Kidney tubule cell (primary cell): ENCODE results near the gene MACROH2A1.

ENCODE experiments used
- DNase-seq: peaks from one replicate; pipeline ENCODE4 v3.0.0-alpha.2; 2018; ENCODE audit warnings: low spot score

Gene MACROH2A1

DNA sequence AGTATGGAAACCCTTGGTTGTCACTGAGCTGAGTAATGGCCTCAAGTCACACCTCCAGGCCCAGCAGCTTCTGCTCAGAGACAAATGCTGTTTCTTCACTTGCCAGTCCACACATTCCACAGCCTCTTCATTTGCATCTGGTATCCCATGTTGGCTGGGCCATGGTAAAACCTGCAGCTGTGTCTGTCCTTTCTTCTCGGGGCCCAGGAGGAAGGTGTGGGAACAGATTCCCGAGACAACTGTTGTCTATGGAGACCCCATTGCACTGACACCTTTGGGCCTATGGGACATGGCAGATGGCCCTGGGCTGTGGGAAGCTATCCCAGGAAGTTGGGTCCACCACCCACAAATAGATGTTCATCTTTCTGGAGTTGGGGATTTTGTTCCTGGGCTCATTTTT, 85.1 kb downstream of the MACROH2A1 start:
- no peak for DNase-seq

DNA sequence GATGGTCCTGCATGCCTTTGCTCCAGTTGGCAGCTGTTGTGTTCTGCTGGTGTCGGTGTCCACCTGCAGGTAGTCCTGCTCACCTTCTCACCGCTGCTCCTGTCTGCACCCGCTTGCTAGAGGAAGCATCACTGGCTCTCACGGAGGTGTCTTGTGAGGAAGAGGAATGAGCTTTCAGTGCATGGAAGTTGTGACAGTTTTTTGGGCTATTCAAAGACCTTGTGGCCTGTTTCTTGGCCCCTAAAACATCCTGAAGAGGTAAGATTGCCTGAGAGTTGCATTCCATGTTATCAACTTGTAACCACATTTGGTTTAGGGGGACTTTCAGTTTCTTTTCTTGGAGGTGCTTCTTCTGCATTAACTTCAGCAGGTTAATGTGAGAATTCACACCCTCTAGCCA, 85.6 kb downstream of the MACROH2A1 start:
- DNase-seq: no peak

DNA sequence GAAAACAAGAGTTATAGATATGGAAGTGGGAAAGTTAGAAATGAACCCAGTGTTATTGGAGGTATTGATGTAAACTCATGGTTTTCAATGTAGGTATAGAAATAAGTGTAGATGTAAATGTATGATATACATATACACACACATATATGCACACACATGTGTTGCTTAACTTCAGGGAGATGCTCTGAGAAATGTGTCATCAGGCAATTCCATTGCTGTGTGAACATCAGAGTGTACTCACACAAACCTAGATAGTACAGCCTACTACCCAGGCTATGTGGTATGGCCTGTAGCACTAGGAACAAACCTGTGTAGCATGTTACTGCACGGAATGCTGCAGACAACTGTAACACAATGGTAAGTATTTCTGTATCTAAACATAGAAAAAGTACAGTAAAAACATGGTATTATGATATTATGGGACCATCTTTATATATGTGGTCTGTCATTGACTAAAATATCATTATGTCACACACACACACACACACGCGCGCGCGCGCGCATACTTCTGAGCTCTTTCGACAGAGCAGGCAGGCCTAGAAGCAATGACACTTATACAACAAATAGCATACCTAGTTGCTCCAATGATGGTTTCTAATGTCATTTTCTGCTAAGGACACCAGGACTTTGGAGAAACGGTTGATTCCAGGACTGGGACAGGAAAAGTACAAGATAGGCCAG, 86.6 kb downstream of the MACROH2A1 start:
- no peak for DNase-seq

DNA sequence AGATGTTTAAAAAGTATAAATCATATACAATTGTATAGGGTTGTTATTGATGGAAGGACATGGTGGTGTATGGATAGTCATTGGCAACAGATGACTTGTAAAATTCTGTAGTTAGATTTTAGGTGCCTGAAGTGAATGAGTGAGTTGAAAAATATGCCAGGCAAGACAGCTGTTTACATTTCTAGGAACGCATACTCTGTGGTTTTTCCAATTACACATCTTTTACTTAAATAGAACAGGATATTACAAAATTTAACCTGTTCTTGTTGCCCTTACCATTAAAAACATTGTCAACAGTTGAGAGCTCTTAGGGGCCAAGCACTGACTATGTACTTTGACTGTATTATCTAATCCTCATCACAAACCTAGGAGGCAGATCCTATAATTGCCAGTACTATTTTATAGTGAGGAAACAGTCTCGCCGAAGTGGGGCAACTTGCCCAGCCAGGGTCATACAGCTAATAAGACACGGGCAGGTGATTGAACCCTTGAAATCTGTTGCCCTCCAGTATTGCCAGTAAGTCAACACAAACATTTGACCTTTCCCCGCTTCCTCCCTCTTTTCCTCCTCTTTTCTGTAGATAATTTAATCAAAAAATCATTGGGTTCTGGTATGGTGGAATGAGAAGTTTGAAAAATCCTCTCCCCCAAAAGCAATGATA, 88.6 kb downstream of the MACROH2A1 start:
- DNase-seq: no peak

DNA sequence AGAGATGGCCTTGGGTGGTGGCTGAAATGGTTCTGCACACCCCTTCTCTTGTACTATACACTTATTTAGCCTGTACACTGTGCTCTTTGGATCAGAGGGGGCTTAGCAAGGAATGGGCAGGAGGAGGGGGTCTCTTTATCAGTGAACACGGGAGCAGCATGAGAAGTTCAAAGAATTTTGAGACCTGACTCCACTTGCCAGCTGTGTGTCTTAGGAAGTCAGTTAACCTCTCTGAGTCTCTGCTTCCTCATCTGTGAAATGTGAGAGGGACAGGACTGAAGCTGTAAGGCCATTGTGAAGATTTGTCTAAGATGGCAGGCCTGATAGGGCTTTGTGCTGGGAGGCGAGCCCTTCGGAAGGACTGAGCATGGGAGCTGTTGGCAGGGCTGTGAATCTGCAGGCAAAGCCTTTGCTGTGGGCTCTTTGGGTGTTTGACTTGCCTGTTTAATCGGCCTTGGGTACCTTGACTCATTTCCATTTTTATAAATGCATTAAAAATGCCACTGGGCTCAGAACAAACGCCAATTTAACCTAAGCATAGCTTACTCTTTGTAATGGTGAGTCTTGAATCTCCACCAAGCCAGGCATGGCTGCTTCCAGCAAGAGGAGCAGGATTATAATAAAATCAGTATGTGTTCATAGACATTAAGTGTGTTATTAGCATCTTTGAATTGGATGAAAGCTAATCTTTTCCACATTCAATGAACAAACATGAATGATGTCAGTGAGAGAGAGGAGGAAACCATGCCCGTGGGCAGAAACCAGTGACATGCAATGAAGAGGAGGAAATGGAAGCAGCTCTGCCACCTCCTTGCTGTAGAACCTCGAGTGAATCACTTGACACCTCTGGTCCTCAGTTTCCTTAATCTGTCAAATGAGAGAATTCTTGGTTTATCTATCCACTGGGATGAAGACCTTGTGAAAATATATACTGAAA, 89.4 kb downstream of the MACROH2A1 start:
- DNase-seq: no peak

DNA sequence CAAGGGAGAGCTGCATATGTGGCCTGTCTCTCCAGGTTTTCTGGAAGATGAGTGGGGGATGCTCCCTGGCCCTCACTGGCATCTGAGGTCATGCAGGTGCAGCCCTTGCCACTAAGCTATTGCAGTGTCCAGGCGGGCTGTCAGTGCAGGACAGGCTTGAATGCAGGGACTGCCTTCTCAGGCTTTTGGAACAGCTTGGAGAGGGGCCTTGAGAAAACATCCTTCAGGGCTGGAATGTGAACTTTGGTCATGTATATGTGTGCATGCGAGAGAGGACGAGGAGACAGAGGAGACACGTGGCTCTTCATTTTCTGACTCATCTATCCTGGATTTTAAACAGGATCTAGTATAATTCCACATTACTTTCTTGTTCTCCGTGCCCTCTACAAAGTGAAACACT, 90.3 kb downstream of the MACROH2A1 start:
- DNase-seq: peak; percentile 41

DNA sequence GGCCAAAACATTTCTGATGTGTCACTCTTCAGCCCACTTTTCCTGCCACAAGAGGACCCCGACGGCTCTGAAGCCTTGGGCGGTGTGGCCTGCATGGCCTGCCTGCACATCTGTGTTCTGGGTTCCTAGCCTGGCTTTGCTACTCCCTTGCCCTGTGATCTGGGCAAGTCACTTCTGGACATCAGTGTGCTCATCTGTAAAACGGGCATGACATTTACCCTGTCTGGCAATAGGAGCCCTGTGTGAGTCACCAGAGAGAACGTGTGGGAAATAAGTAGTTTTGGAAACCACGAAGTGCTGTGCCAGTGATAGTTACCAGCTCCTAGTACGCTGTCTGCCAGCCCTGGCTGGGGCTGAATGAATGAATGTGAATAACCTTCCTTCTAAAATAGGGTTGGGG, 90.8 kb downstream of the MACROH2A1 start:
- peak; percentile 20 for DNase-seq

DNA sequence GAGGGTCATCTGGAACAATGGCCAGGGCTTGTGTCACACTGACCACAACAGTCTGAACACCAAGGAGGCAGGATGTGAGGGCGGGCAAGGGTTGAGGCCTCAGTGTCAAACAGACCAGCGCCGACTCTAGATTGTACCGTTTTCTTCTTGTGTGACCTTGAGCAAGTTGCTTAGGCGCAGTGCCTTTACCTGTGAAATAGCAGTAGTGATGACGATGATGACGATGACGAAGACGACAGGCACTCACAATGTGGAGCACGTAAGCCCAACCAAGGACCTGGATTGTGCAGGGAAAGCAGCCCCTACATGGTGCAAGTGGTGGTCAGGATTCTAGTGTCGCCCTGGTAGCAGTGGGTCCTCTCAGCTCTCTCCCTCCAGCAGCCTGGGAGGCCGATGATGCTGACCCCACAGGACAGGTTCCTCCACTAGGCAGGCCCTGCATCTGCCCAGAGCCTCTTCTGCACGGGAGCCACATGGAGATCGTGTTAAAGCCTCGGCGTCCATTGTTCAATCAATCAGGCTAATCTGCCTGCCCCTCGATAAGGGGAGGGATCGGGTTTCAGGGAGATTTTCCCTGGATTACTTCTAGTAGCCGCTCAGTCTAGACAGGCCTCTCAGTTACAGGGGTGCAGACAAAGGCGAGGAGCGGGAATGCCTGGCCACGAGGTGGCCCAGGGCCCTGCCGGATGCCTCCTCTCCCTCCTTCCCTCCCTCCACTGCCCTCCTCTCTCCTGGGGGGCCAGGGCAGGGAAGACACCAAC, 91.7 kb downstream of the MACROH2A1 start:
- no peak for DNase-seq

DNA sequence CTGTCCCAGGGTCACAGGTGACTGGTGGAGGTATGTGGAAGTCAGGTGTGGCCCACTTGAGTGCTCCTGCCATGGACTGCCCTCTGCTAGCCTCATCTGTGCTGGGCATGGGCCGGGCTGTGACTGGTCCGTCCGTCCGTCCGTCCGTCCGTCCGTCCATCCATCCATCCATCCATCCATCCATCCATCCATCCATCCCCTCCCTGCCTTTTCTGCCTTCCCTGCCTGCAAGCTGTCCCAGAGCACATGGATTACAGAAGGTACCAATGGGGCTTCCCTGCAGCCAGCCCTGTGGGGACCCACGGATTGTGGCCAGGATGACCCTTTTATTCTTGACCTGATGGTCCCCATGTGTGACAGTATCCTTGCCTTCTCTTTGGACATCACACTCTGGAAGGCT, 92.5 kb downstream of the MACROH2A1 start:
- no peak for DNase-seq

DNA sequence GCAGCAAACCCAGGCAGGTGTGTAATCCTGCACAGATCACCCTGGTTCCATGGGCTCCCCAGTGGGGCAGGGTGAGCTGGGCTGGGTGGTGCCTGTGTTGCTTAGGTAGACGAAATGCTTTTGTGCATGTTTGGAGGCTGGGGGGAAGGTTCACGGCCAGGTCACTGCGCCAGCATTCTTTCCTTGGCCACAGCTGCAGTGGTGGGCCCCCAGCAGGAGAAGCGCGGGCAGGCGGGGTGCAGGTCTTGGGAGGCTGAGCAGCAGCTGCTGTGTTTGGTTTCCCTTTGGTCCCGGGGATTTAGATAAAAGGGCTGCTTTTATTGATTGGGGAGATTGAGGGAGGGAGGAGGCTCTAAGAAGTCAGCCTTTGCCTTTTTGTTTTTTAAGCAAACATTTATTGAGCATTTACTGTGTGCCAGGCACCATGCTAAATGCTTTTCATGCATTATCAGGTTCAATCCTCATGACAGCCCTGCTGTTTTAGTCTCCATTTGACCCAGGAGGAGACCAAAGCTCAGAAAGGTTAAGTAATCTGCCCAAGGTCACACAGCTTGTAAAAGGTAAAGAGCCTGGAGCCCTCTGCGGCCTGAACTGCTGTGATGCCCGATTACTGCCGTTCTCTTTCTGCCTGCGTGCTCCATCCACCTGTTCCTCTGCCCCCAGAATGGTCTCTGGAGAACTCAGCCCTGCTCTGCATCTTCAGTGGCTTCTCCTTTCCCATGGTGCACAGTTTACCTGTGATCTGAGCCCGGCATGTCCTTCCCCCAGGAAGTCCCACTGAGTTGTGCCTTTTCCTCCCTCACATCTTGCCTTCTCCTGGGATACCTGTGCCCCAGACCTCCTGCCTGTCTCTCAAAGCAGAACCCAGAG, 94.4 kb downstream of the MACROH2A1 start:
- DNase-seq: no peak

DNA sequence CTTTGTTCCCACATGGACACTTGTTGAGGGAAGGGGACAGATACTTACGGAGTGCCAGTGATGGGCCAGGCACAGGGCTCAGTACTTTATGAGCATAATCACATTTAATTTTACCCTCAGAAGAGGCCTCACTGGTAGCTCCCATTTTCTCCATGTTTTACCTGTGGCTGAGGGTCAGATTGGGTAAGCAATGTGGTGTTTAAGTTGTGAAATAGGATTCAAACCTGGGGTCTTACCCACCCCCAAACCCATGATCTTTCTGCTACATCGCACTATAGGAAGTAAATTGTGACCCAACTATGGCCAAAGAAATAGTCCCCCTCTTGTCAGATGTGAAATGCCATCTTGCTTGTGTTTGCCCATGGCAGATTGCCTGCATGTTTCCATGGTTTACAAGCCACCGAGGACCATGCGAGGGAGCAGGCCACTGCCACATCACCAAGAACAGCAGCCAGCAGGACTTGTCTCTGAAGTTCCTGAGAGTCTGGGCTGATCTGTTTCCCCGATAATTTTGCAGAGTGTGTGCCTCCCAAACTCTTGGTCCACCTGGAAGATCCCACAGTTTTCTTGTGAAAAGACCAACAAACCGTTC, 95.4 kb downstream of the MACROH2A1 start:
- no peak for DNase-seq

DNA sequence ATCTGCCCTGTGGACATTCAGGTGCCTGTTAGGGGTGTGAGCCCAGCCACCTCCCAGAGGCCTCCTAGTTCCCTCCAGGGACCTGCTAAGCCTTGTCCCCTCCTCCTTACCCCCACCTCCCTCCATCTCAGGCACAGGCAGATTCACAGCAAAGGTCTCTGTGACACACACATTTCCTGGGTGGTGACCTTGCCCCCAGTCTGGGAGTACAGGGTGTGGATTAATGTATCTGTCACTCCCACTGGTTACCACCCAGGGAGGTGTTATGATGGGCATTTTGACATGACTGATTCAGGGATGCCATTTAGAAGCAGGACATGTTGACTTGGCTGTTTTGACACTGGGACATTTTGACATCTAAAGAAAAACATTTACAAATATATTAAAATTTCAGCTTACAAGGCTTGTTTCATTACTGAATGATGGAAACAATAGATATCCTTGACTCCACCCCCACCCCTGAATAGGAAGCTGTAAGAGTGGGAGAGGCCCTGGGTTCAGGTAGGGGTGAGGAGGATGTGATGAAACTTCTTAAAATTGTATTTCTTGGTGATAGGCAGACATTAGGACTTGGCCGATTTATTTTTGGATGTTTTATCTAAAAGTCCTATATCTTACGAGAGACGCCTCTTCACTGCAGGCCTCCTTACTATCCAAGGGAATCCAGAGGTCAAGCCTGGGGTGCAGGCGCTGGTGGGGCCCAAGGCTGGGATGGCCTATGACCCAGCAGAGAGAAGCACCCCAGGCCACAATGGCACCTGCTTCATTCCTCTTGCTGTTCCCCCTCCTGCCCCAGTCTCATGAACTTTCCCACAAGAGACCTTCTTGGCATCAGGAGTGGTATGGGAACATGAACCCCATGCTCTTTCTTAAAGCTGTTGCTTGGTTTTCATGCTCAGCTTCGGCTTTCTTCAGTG, 101.9 kb downstream of the MACROH2A1 start:
- DNase-seq: no peak

DNA sequence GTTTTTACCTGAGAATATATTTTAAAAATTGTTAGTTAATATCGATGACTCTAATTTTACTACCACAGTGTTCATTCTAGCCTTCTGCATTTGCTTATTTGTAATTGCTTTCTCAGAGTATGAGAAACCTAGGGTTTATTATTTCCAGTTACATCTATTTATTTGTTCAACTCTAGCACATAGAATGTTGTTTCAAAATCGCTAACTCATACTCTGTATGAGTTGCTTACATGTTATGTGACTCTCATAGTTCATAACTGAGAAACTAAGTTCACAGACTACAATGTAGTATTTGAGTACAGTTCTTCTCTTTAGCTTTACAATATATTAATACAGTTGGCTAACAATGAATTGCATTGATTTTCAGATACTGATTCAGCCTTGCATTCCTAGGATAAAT, 103.2 kb downstream of the MACROH2A1 start:
- DNase-seq: no peak

DNA sequence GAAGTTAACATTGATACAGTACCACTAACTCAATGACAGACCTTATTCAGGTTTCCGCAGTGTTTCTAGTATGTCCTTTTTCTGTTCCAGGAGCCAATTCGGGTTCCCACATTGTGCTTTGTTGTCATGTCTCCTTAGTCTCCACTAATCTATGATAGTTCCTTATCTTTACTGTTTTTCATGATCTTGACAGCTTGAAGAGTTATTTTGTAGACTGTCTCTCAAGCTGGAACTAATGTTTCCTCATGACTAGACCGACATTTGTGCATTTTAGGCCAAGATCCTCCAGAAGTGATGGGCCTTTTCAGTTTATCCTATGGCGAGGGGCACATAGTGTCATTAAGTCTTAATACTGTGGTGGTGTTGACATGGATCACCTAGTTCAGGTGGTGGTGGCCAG, 104.2 kb downstream of the MACROH2A1 start:
- no peak for DNase-seq

DNA sequence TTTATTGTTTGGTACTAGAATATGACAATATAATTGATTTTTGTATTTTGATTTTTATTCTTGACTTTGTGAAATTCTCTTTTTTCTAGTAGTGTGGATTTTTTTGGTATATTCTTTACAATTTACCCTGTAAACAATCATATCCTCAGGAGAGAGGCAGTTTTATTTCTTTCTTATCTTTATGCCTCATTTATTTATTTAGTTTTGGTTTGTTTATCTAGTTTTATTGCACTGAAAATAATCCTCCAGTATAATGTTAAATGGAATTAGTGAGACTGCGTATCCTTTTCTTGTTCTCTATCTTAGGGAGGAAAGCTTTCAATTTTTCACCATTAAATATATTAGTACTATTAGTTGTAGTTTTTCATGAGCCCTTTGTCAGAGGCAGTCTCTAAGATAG, 109.4 kb downstream of the MACROH2A1 start:
- no peak for DNase-seq

DNA sequence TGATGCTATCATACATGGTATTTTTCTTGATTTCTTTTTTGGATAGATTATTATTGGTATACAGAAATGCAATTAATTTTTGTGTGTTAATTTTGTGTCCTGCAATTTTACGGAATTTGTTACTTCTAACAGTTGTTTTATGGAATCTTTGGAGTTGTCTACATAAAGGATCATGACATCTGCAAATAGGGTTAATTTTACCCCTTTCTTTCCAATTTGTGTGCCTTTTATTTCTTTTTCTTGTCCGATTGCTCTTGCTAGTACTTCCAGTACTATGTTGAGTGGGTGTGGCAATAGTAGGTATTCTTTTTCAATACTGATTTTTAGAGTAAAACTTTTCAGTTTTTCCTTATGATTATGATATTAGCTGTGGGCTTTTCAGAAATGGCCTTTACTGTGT, 111.5 kb downstream of the MACROH2A1 start:
- no peak for DNase-seq
